ENCODE results near the gene METTL8.
"Not testable (repeated sequence)": the region's sequence is repeated elsewhere in the genome, so short reads cannot be mapped to it uniquely, and the experiment has no call there.

METTL8 gene

DNA sequence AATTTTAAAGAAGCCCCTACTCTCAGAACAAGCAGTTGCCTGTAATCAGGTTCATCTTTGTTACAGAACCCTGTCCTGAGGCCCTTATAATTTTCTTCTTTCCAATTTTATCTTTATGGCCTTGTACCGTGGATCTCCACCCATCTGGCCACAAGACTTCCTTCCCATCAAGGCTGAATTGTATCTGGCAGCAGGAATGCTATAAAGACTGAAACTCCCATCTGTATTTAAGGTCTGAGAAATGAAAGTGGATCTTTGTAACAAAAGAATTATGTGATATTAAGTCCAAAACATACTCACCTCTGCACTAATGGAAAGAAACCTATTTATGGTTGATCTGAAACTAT, 91.8 kb downstream of the METTL8 start:
- DNase-seq, result no peak

DNA sequence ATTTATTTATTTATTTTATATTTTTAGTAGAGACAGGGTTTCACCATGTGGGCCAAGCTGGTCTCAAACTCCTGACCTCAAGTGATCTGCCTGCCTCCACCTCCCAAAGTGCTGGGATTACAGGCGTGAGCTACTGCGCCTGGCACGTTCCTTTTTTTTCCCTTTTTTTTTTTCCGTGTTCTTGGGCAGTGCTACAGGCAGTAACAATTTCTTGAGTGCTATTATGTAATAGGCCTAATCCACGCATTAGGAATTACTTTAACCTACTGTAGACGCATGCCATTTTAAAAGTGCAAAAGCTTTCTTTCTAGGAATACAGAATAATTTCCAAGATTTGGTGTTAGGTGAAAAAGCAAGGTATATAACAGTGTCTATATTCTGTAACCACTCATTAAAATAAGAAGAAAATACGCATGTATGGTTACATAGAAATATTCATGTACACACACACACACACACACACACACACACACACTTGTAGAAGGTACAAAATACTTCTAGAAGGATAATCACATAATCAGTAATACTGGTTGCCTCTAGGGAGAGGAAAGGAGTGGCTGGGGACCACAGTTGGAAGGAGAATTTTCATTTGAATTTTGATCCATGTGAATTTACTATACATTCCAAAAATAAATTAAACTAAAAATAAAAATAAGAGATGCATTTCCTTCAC, 92.3 kb downstream of the METTL8 start:
- no peak for DNase-seq

DNA sequence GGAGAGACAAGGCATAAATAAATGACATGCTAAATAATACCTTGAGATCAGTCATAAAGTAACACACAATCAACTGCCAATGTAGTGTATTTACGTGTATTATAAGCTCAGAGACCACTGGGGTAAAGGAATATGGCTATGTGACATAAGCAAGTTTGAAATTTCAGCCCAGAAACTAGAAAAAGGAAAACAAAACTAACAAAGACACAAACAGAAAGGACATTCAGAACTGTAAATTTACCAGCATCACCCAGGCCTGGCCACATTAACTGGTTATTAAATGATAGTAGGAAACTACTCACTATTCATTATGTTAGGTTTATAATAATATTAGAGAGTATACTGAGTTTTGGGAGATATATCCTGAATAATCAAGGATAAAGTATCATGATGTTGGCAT, 98.8 kb downstream of the METTL8 start:
- no peak for DNase-seq

DNA sequence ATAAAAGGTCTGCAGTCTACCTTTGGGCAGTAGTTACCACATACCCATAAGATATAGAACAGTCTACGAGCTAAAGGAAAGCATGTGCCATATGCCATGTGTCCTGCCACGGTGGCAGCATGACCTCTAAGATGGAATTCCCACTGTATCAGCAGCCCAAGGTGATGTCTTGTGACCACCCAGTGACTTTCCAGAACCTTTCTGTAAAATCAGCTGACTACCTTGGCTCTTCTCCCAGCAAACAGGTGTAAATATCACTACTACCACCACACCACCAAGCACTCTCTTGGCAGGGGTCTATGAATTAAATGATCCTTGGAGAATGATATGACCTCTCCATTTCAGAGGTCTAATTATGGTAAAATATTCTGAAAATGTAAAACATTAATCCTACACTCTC, 99.6 kb downstream of the METTL8 start:
- no peak for DNase-seq

DNA sequence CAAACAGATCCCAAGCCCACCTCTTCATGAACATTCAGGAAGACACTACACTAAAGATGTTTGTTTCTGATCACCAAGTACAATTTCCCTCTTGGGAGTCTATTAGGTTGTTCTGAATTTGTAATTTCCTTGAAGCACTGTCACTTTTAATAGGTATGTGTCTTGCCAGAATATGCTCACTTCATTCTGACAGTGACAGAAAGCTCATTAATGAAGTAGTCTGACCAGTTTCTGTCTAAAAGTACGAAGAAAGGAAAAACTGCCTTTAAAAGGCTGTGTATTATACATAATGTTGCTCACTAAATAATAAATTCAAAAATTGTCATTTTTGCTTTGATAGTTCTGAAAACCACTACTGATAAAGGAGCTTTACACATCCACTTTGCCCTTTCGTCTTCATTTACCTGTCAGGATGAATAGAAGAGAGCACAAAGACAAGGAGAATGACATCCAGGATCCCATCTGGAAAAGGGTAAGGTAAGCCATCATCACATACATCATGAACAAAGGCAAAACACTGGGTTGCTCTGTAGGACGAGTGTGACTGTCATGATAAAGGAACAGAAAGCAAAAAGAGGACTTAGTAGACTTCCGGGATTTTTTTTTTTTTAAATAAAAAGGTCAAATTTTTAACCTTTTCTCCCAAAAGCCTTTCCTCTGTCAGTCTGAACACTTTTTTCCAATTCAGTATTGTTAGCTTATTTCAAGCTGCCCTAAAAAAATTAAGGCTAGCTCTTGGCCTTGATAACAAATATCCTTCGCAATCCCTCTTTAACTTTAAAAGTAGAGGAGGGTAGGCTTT, 103.4 kb downstream of the METTL8 start:
- DNase-seq, result peak; percentile 39

GRCh38 chr2:171327043-171327496, 106.7 kb downstream of the METTL8 start:
- no peak for DNase-seq

DNA sequence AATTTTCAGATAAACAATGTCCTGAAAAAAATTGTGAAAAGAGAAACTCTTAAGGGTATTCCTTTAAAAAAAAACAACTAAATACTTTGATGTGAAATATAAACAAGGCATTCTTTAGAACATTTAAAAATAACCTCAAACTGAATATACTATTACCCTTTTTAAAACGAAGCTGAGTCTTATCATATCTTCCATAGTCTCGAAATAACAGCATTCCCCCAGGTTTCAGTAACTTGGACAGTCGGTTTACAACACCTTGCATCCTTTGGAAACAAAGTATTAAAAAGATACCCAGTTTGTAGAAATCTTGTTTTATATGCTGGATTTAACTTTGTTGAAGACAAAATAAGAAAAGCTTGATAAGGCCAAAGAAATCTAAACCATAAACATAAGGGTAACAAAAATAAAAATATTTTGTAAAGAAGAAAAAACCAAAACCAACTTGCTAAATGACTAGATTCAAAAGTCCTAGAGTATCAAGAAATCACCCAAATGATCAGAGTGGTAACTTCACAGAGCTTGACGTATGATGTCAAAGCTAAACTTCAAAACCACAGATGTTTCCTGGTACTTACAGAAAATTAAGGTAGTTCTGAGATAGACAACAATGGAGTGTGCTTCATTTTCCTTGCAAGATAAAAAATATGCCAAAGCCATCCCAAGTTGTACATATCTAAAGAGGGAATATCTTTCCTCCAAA, 107.8 kb downstream of the METTL8 start:
- no peak for DNase-seq

DNA sequence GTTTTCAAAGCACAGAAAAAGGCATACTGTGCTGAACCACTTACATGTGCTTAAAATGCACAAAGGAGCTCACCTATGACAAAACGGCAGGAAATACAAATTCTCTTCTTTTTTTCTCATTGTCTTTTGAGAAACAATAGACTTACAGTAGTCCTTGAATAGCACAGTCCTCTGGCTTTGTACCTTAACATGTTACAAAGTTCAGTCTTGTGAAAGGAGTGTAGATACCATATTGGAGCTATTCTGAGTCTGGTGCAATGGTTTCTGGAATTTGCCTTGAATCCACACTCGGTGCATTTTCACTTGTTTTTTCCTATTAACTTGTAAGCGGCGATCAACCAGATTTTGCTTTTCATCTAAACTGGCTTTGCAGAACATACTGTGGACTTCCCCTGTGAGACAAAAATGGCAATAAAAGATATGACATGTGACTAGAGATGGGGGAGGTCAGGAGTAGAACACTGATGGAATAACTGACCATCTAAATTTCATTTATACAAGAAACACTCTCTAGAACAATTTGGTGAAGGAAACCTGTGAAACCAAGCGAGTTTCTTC, 109.7 kb downstream of the METTL8 start:
- no peak for DNase-seq

DNA sequence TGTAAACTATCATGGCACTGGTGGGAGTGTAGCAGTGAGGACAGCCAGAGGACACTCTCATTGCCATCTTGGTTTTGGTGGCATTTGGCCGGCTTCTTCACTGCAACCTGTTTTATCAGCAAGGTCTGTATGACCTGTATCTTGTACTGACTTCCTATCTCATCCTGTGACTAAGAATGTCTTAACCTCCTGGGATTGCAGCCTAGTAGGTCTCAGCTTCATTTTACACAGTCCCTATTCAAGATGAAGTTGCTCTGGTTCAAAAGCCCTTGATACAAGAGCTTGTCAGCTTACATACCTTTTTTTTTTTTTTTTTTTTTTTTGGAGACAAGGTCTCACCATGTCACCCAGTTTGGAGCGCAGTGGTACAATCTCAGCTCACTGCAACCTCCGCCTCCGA, 110.9 kb downstream of the METTL8 start:
- no peak for DNase-seq

- DNase-seq, result no peak
Observed at GRCh38 chr2:171320731-171321130, 113.1 kb downstream of the METTL8 start.

DNA sequence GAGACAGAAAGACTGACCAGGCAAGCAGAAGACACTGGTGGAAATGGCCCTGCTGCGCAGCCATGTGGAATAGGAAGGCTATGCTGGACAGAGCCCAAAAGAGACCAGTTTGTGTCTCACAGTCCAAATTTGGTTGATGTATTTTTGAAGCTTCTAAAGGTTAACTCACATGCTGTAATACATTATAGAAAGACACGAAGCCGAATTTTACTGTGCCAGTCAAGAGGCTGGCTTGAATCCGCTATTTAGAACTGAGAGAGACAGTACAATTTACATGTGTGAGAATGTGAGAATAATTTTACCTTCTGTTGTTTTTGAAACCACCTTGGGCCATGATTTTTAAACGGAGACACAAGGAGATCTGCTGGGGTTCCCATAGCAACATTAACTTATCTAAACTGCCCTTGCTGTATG, 113.6 kb downstream of the METTL8 start:
- no peak for DNase-seq

- peak; percentile 56 for DNase-seq
Observed at GRCh38 chr2:171319164-171319810, 114.5 kb downstream of the METTL8 start.

DNA sequence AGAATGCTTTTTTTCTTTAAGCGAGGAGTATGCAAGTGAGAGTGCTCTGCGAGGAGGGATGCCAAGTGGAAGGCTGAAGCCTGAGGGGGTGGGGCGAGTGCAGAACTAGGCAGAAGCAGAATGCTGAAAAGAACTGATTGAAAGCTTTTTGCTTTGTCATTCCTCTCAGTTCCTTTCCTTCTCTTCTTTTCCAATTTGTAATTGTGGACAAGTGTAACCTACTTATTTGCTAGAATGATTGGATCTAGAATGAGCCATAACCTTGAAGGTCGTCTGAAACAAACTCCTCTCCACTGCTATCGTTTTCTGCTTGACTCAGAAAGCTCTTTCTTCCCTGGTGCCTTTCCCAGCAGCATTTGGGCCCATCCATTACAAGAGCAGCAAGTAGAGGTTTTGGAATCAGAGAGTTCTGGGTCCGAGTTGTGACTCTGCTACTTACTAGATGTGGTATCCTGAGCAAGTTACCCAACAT, 115.3 kb downstream of the METTL8 start:
- no peak for DNase-seq

- no peak for DNase-seq
Observed at GRCh38 chr2:171317492-171318125, 116.2 kb downstream of the METTL8 start.

- DNase-seq, result no peak
Observed at GRCh38 chr2:171316755-171317337, 116.9 kb downstream of the METTL8 start.

DNA sequence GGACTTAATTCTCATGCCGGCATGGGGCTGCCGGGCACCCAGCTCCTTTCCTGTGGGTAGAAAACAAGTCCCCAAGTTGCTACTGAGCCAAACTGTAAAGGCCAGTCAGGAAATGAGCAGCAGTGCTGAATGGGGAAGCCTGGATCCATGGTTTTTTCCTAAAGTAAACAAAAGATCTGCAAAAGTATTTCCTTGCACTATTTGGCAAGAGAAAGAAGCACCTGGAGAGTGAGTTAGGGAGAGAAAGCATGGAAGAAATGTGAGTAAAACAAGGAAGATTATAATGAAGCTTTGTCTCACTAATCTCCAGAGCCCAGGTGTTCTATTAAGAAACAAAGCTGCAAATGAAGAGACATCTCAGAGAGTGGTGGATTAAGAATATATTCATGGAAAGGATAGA, 117.6 kb downstream of the METTL8 start:
- DNase-seq, result no peak

- DNase-seq, result no peak
Observed at GRCh38 chr2:171315781-171316180, 118.0 kb downstream of the METTL8 start.

DNA sequence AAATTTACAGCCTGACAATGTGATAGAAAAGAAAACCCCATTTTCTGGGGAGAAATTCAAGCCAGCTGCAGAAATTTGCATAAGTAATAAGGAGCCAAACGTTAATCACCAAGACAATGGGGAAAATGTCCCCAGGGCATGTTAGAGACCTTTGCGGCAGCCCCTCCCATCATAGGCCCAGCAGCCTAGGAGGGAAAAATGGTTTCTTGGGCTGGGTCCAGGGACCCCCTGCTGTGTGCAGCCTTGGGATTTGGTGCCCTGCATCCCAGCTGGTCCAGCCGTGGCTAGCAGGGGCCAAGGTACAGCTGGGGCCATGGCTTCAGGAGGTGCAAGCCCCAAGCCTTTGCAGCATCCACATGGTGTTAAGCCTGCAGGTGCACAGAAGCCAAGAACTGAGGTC, 121.6 kb downstream of the METTL8 start:
- DNase-seq, result not testable (repeated sequence)

- DNase-seq, result not testable (repeated sequence)
Observed at GRCh38 chr2:171311589-171311988, 122.2 kb downstream of the METTL8 start.

GRCh38 chr2:171310889-171311288, 122.9 kb downstream of the METTL8 start:
- no peak for DNase-seq

GRCh38 chr2:171309455-171310286, 124.1 kb downstream of the METTL8 start:
- DNase-seq, result no peak
